Measurements from ENCODE around the gene TCFL5.
"Not testable (repeated sequence)": the region's sequence is repeated elsewhere in the genome, so short reads cannot be mapped to it uniquely, and the experiment has no call there.

TCFL5 gene

GRCh38 chr20:62858058-62858830 is 3.4 kb downstream of the TCFL5 start:
- Histone ChIP-seq H3K27me3 (ENCODE audit: insufficient read depth, low read length) (peaks cover 10% of the 10 kb centered on the region; the same call in 1 of the 2 replicates), H3K9ac (ENCODE audit: low read depth, low read length) (no peak overlapping the region), H3K9me3 (ENCODE audit: insufficient read depth, low read depth, low read length) (no peaks in the 10 kb centered on the region), H3K36me3 (ENCODE audit: insufficient read depth, low read depth, low read length) (peaks cover 36% of the 10 kb centered on the region), H3K4me3 (ENCODE audit: low read length) (no peak overlapping the region), H3K4me1 (ENCODE audit: insufficient read depth, low read length) (peaks cover 9% of the 10 kb centered on the region; the same call in 1 of the 2 replicates), H3K27ac (ENCODE audit: low read length) (no peak overlapping the region)

- Histone ChIP-seq H3K4me3 (ENCODE audit: low read length) (no peak overlapping the region), H3K27ac (ENCODE audit: low read length) (no peak overlapping the region), H3K36me3 (ENCODE audit: insufficient read depth, low read depth, low read length) (peaks cover 46% of the 10 kb centered on the region), H3K4me1 (ENCODE audit: insufficient read depth, low read length) (peaks cover 9% of the 10 kb centered on the region; the same call in 1 of the 2 replicates), H3K9ac (ENCODE audit: low read depth, low read length) (no peak overlapping the region), H3K9me3 (ENCODE audit: insufficient read depth, low read depth, low read length) (no peaks in the 10 kb centered on the region), H3K27me3 (ENCODE audit: insufficient read depth, low read length) (peaks cover 10% of the 10 kb centered on the region; the same call in 1 of the 2 replicates)
Observed at GRCh38 chr20:62856931-62857619, 4.5 kb downstream of the TCFL5 start.

GRCh38 chr20:62855120-62855519 is 6.5 kb downstream of the TCFL5 start:
- Histone ChIP-seq H3K9ac (ENCODE audit: low read depth, low read length) (no peak overlapping the region), H3K36me3 (ENCODE audit: insufficient read depth, low read depth, low read length) (peaks cover 55% of the 10 kb centered on the region), H3K27ac (ENCODE audit: low read length) (no peak overlapping the region)

GRCh38 chr20:62854121-62854520 is 7.5 kb downstream of the TCFL5 start:
- Histone ChIP-seq H3K9ac (ENCODE audit: low read depth, low read length) (no peak overlapping the region), H3K4me1 (ENCODE audit: insufficient read depth, low read length) (no peaks in the 10 kb centered on the region), H3K36me3 (ENCODE audit: insufficient read depth, low read depth, low read length) (peaks cover 55% of the 10 kb centered on the region)

More at GRCh38 chr20:62855120-62855519, 6.5 kb downstream of the TCFL5 start:
- Histone ChIP-seq H3K27me3 (ENCODE audit: insufficient read depth, low read length) (peaks cover 3% of the 10 kb centered on the region; the same call in 1 of the 2 replicates), H3K4me3 (ENCODE audit: low read length) (no peak overlapping the region), H3K4me1 (ENCODE audit: insufficient read depth, low read length) (peaks cover 5% of the 10 kb centered on the region; the same call in 1 of the 2 replicates), H3K9me3 (ENCODE audit: insufficient read depth, low read depth, low read length) (no peaks in the 10 kb centered on the region)

GRCh38 chr20:62853304-62853703 is 8.3 kb downstream of the TCFL5 start:
- peaks cover 55% of the 10 kb centered on the region for H3K36me3 ChIP-seq (ENCODE audit: insufficient read depth, low read depth, low read length)
- H3K4me1 ChIP-seq (ENCODE audit: insufficient read depth, low read length); H3K9ac ChIP-seq (ENCODE audit: low read depth, low read length); H3K4me3 ChIP-seq (ENCODE audit: low read length); H3K9me3 ChIP-seq (ENCODE audit: insufficient read depth, low read depth, low read length); H3K27me3 ChIP-seq (ENCODE audit: insufficient read depth, low read length); H3K27ac ChIP-seq (ENCODE audit: low read length): not testable (repeated sequence)

More at GRCh38 chr20:62854121-62854520, 7.5 kb downstream of the TCFL5 start:
- H3K9me3 ChIP-seq (ENCODE audit: insufficient read depth, low read depth, low read length), result no peaks in the 10 kb centered on the region
- no peak overlapping the region for H3K4me3 ChIP-seq (ENCODE audit: low read length)
- H3K27me3 ChIP-seq (ENCODE audit: insufficient read depth, low read length), result no peaks in the 10 kb centered on the region
- no peak overlapping the region for H3K27ac ChIP-seq (ENCODE audit: low read length)

DNA sequence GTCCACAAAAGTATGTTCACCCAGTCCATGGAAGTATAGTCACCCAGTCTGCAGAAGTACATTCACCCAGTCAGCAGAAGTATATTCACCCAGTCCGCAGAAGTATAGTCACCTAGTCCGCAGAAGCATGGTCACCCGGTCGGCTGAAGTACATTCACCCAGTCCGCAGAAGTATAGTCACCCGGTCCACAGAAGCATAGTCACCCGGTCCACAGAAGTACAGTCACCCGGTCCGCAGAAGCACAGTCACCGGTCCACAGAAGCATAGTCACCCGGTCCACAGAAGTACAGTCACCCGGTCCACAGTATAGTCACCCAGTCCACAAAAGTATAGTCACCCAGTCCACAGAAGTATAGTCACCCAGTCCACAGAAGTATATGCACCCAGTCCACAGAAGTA is 8.8 kb downstream of the TCFL5 start:
- Histone ChIP-seq H3K4me1 (ENCODE audit: insufficient read depth, low read length) (no peaks in the 10 kb centered on the region), H3K27me3 (ENCODE audit: insufficient read depth, low read length) (no peaks in the 10 kb centered on the region), H3K4me3 (ENCODE audit: low read length) (no peak overlapping the region), H3K9ac (ENCODE audit: low read depth, low read length) (no peak overlapping the region), H3K9me3 (ENCODE audit: insufficient read depth, low read depth, low read length) (no peaks in the 10 kb centered on the region), H3K36me3 (ENCODE audit: insufficient read depth, low read depth, low read length) (peaks cover 55% of the 10 kb centered on the region), H3K27ac (ENCODE audit: low read length) (no peak overlapping the region)

DNA sequence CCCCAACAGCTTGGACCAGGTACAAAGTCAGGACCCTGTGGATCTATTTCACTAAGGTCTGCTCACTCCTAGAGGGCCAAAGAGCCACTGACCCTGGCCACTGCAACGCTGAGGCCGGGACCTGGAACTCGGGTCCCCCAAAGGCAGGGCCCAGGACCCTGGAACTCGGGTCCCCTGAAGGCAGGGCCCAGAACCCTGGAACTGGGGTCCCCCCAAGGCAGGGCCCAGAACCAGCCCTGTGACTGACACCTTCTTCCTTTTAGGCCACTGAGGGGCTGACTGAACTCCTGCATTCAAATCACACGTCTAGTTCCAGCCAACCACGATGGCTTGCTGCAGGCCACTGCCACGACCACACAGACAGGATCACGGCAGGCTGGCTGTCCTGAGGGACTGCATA is 9.4 kb downstream of the TCFL5 start:
- no peaks in the 10 kb centered on the region for H3K9me3 ChIP-seq (ENCODE audit: insufficient read depth, low read depth, low read length)
- H3K4me1 ChIP-seq (ENCODE audit: insufficient read depth, low read length), result no peaks in the 10 kb centered on the region
- H3K36me3 ChIP-seq (ENCODE audit: insufficient read depth, low read depth, low read length), result peaks cover 51% of the 10 kb centered on the region
- H3K4me3 ChIP-seq (ENCODE audit: low read length), result no peak overlapping the region
- no peak overlapping the region for H3K9ac ChIP-seq (ENCODE audit: low read depth, low read length)
- no peak overlapping the region for H3K27ac ChIP-seq (ENCODE audit: low read length)
- H3K27me3 ChIP-seq (ENCODE audit: insufficient read depth, low read length), result no peaks in the 10 kb centered on the region

DNA sequence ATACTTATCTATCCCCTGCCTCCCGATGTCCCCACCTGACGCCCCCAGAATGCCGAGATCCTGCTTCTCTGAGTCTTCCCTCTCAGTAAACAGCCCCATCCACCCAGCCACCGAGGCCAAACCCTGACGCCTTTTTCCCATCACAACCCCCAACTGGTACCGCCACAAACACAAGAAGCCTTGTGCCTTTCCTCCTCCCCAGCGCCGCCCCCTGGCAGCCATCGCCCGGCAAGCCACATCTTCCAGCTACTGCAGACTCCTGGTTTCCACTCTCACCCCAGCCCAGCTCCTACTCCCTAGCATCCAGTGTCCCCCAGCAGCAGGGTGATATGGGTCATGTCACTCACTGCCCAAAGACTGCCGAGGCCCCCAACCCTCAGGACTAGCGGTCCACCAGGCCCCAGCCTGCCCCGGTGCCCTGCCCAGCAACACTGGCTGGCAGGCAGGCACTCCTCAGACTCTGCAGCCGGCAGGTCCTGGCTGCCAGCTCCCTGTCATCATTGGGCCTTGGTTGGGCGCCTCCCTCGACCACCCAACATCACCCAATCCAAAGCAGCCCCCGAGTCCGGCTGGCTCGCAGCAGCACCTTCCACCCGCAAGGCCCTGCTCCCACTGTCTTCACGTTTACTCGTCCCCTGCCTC is 11.2 kb downstream of the TCFL5 start:
- Histone ChIP-seq H3K4me3 (ENCODE audit: low read length) (no peak overlapping the region), H3K9me3 (ENCODE audit: insufficient read depth, low read depth, low read length) (no peaks in the 10 kb centered on the region), H3K27me3 (ENCODE audit: insufficient read depth, low read length) (no peaks in the 10 kb centered on the region), H3K9ac (ENCODE audit: low read depth, low read length) (no peak overlapping the region), H3K4me1 (ENCODE audit: insufficient read depth, low read length) (no peaks in the 10 kb centered on the region), H3K36me3 (ENCODE audit: insufficient read depth, low read depth, low read length) (peaks cover 51% of the 10 kb centered on the region), H3K27ac (ENCODE audit: low read length) (no peak overlapping the region)

- Histone ChIP-seq H3K4me3 (ENCODE audit: low read length) (no peak overlapping the region), H3K9me3 (ENCODE audit: insufficient read depth, low read depth, low read length) (no peaks in the 10 kb centered on the region), H3K27me3 (ENCODE audit: insufficient read depth, low read length) (no peaks in the 10 kb centered on the region), H3K4me1 (ENCODE audit: insufficient read depth, low read length) (no peaks in the 10 kb centered on the region), H3K36me3 (ENCODE audit: insufficient read depth, low read depth, low read length) (peaks cover 43% of the 10 kb centered on the region), H3K27ac (ENCODE audit: low read length) (no peak overlapping the region), H3K9ac (ENCODE audit: low read depth, low read length) (no peak overlapping the region)
Observed at GRCh38 chr20:62849431-62849830, 12.2 kb downstream of the TCFL5 start.

DNA sequence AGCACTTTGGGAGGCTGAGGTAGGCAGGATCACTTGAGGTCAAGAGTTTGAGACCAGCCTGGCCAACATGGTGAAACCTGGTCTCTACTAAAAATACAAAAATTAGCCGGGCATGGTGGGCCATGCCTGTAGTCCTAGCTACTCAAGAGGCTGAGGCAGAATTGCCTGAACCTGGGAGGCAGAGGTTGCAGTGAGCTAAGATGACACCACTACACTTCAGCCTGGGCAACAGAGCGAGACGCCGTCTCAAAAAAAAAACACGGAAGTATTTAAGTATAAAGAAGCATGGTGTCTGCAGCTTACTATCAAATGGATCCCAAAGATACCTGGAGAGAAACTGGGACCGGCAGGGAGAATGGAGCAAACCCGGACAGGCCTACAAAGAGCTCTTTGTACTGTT is 12.7 kb downstream of the TCFL5 start:
- H3K36me3 ChIP-seq (ENCODE audit: insufficient read depth, low read depth, low read length), result peaks cover 37% of the 10 kb centered on the region

GRCh38 chr20:62846166-62846890 is 15.3 kb downstream of the TCFL5 start:
- no peaks in the 10 kb centered on the region for H3K4me1 ChIP-seq (ENCODE audit: insufficient read depth, low read length)
- no peaks in the 10 kb centered on the region for H3K9me3 ChIP-seq (ENCODE audit: insufficient read depth, low read depth, low read length)
- no peak overlapping the region for H3K4me3 ChIP-seq (ENCODE audit: low read length)
- no peak overlapping the region for H3K9ac ChIP-seq (ENCODE audit: low read depth, low read length)
- peaks cover 18% of the 10 kb centered on the region; the same call in 1 of the 2 replicates for H3K36me3 ChIP-seq (ENCODE audit: insufficient read depth, low read depth, low read length)
- no peak overlapping the region for H3K27ac ChIP-seq (ENCODE audit: low read length)
- no peaks in the 10 kb centered on the region for H3K27me3 ChIP-seq (ENCODE audit: insufficient read depth, low read length)

More for the DNA sequence above, 12.7 kb downstream of the TCFL5 start:
- not testable (repeated sequence) for H3K27ac ChIP-seq (ENCODE audit: low read length); H3K4me3 ChIP-seq (ENCODE audit: low read length); H3K9ac ChIP-seq (ENCODE audit: low read depth, low read length); H3K9me3 ChIP-seq (ENCODE audit: insufficient read depth, low read depth, low read length); H3K4me1 ChIP-seq (ENCODE audit: insufficient read depth, low read length); H3K27me3 ChIP-seq (ENCODE audit: insufficient read depth, low read length)

Data from iPS-20b (cell line).